B cell (primary cell): ENCODE results near the gene AQP4. TPM values are rescaled to one million over a fixed set of nuclear protein-coding genes. Genes with fewer than 3 reads are reported as not detected.

Experiments
- ATAC-seq: fragments of 200-7000 bp; cut with Tn5 transposase; one replicate; pipeline ENCODE4 v1.10.0; 2021; ENCODE audit warnings: low read depth, mild to moderate bottlenecking, moderate number of reproducible peaks, moderate library complexity
- CTCF ChIA-PET: fragments of 350-600 bp; sonication (Branson Sonifier 250); formaldehyde crosslinking; loops from one replicate; lab custom pipeline; 2021; ENCODE audit warnings: antibody characterized with exemption, inconsistent platforms; lab: Charles Lee
- POLR2A ChIA-PET: fragments of 350-600 bp; sonication (Branson Sonifier 250); formaldehyde crosslinking; loops from one replicate; lab custom pipeline; 2021; ENCODE audit warnings: antibody characterized with exemption; lab: Charles Lee
- DNase-seq: peaks from one replicate; pipeline ENCODE4 v3.0.0; 2013
- H2AFZ ChIP-seq: 2 replicates; pipeline ENCODE4 v1.6.1; 2012; ENCODE audit warnings: mild to moderate bottlenecking, low read depth, low read length; ENCODE audit not compliant: insufficient read depth, poor library complexity, severe bottlenecking
- H3K27ac ChIP-seq, 2 donors: 1 replicate in 1 of 2; 2 replicates in 1 of 2; pipeline ENCODE4 v1.5.1; 2012 to 2013; ENCODE audit warnings: low read length in 2 of 2, mild to moderate bottlenecking in 2 of 2, moderate library complexity in 1 of 2
- H3K27me3 ChIP-seq, 4 experiments: fragments of 200-600 bp in 1 of 4; sonication (generic) in 1 of 4; replicated peaks in 1 of 4; 1 replicate in 2 of 4; 2 replicates in 2 of 4; pipeline versions ENCODE4 v1.6.1 to v1.7.0; 2013 to 2016; ENCODE audit warnings: low read length in 3 of 4, mild to moderate bottlenecking in 2 of 4, mixed read lengths in 1 of 4, moderate library complexity in 1 of 4; ENCODE audit not compliant: insufficient read depth in 4 of 4, control insufficient read depth in 3 of 4; ENCODE audit errors: control extremely low read depth in 1 of 4
- H3K36me3 ChIP-seq, 2 experiments: replicated peaks in 1 of 2; 1 replicate in 1 of 2; 2 replicates in 1 of 2; pipeline versions ENCODE4 v1.6.1 to v1.7.1; 2013; ENCODE audit warnings: low read length in 1 of 2; ENCODE audit not compliant: insufficient read depth in 2 of 2, control insufficient read depth in 1 of 2; ENCODE audit errors: control extremely low read depth in 1 of 2, extremely low read depth in 1 of 2
- H3K4me1 ChIP-seq, 2 donors: fragments of 200-600 bp in 1 of 2; sonication (generic) in 1 of 2; 1 replicate in 1 of 2; 2 replicates in 1 of 2; pipeline versions ENCODE4 v1.5.1 to v1.6.1; 2013 to 2017; ENCODE audit warnings: low read length in 2 of 2; ENCODE audit not compliant: control insufficient read depth in 2 of 2, insufficient read depth in 2 of 2
- H3K4me2 ChIP-seq: replicated peaks from 2 replicates; pipeline ENCODE3; 2012; ENCODE audit warnings: mild to moderate bottlenecking, low read depth, low read length; ENCODE audit not compliant: poor library complexity, severe bottlenecking
- H3K4me3 ChIP-seq, 5 experiments: fragments of 200-600 bp in 1 of 5; sonication (generic) in 1 of 5; 1 replicate in 3 of 5; 2 replicates in 2 of 5; pipeline versions ENCODE4 v1.5.1 to v1.7.0; 2011 to 2016; ENCODE audit warnings: low read length in 4 of 5, mild to moderate bottlenecking in 4 of 5, low read depth in 2 of 5, control low read depth in 1 of 5, moderate library complexity in 1 of 5; ENCODE audit not compliant: insufficient read depth in 1 of 5; ENCODE audit errors: control extremely low read depth in 1 of 5, extremely low read depth in 1 of 5
- H3K79me2 ChIP-seq: fragments of 200-600 bp; sonication (generic); one replicate; pipeline ENCODE4 v1.6.0; 2016; ENCODE audit warnings: low read length; ENCODE audit not compliant: control insufficient read depth, insufficient read depth
- H3K9ac ChIP-seq: fragments of 200-600 bp; sonication (generic); 2 replicates; pipeline ENCODE4 v1.6.1; 2017; ENCODE audit warnings: mild to moderate bottlenecking, low read length, moderate library complexity
- H3K9me3 ChIP-seq, 3 donors: one replicate each; pipeline versions ENCODE4 v1.6.1 to v1.7.1; 2013; ENCODE audit warnings: low read length in 2 of 3; ENCODE audit not compliant: control insufficient read depth in 2 of 3, insufficient read depth in 1 of 3; ENCODE audit errors: control extremely low read depth in 1 of 3
- H4K20me1 ChIP-seq: 2 replicates; pipeline ENCODE4 v1.6.0; 2012; ENCODE audit warnings: mild to moderate bottlenecking, low read length; ENCODE audit not compliant: insufficient read depth, control insufficient read depth, poor library complexity, severe bottlenecking
- H3K27ac Mint-ChIP-seq: one replicate; pipeline ENCODE4 v1.8.0; 2021; ENCODE audit warnings: mixed read lengths
- H3K27me3 Mint-ChIP-seq: one replicate; pipeline ENCODE4 v1.8.0; 2021; ENCODE audit warnings: mixed read lengths
- H3K4me1 Mint-ChIP-seq: one replicate; pipeline ENCODE4 v1.8.0; 2021; ENCODE audit warnings: mixed read lengths
- H3K4me3 Mint-ChIP-seq: one replicate; pipeline ENCODE4 v1.8.0; 2021; ENCODE audit warnings: mixed read lengths
- H3K9me3 Mint-ChIP-seq: one replicate; pipeline ENCODE4 v1.8.0; 2022; ENCODE audit warnings: mixed read lengths; ENCODE audit not compliant: insufficient read depth
- CTCF ChIP-seq: fragments of 200-600 bp; IDR thresholded peaks from one replicate; pipeline ENCODE4 v1.8.0; 2022; ENCODE audit warnings: antibody characterized with exemption, mild to moderate bottlenecking
- EZH2 ChIP-seq: IDR thresholded peaks from 2 replicates; pipeline ENCODE4 v1.6.1; 2012; ENCODE audit warnings: borderline replicate concordance, low read depth, mild to moderate bottlenecking, moderate library complexity, low read length; ENCODE audit not compliant: insufficient read depth, poor library complexity, severe bottlenecking
- WGBS: methylation state at CpG from one replicate; pipeline ENCODE4 v1.1.5; 2013; ENCODE audit warnings: missing lambda C conversion rate; ENCODE audit not compliant: insufficient coverage; 5-methylcytosine and 5-hydroxymethylcytosine counted together
- intact Hi-C: fragments of 100-400 bp; cut with micrococcal nuclease; formaldehyde crosslinking; loops from one replicate; pipeline ENCODE4 v1.10.0; 2022
- polyA plus RNA-seq: library from polyadenylated mRNA; depleted of rRNA; stranded (reverse); fragments of >200 nt; gene quantifications from 2 replicates; pipeline ENCODE4 v1.2.3, GENCODE V29; 2012
- total RNA-seq, 2 donors: library from RNA; stranded (reverse); fragments of 120-200 nt in 1 of 2; gene quantifications; 1 replicate in 1 of 2; 2 replicates in 1 of 2; pipeline versions ENCODE4 v1.2.3 to v1.2.4, GENCODE V29; 2013 to 2022

Gene AQP4
- total and polyA plus RNA-seq, 2 donors (not counting 1 experiment from before 2014, with no cell fraction given) = not detected

- no peak overlapping the region for H3K4me3 ChIP-seq
- H3K27me3 ChIP-seq = no peaks in the 10 kb centered on the region
- Mint-ChIP-seq H3K4me1 (no peaks in the 10 kb centered on the region), H3K27ac (no peak overlapping the region), H3K4me3 (no peak overlapping the region), H3K27me3 (no peaks in the 10 kb centered on the region), H3K9me3 (no peaks in the 10 kb centered on the region)
- WGBS = 94% methylated on average over 2 of the region's 3 CpGs
- no peak overlapping the region for H3K27ac ChIP-seq
- TF ChIP-seq EZH2 (no peak), CTCF (no peak)
- peaks cover 0 to 5% (median 0%) of the 10 kb centered on the region in 3 donors for H3K9me3 ChIP-seq
- ATAC-seq (no peak), DNase-seq (no peak)
- no peak overlapping the region for H3K9ac ChIP-seq
- H3K36me3 ChIP-seq = no peaks in the 10 kb centered on the region
- no peaks in the 10 kb centered on the region for H3K79me2 ChIP-seq
- ChIA-PET POLR2A (no interaction called here), CTCF (no interaction called here)
- no peaks in the 10 kb centered on the region for H4K20me1 ChIP-seq
- no peak overlapping the region for H2AFZ ChIP-seq
- no peaks in the 10 kb centered on the region for H3K4me1 ChIP-seq
- intact Hi-C loops = no loop called here
- H3K4me2 ChIP-seq = no peak overlapping the region
Measured at GRCh38 chr18:26827581-26827980, 37.9 kb downstream of the AQP4 start.

- CTCF ChIA-PET = no interaction called here
- TF ChIP-seq CTCF (no peak), EZH2 (no peak)
- Histone ChIP-seq H4K20me1 (no peaks in the 10 kb centered on the region), H2AFZ (no peak overlapping the region), H3K27ac (no peak overlapping the region), H3K36me3 (no peaks in the 10 kb centered on the region), H3K79me2 (no peaks in the 10 kb centered on the region), H3K9ac (no peak overlapping the region), H3K9me3 (no peaks in the 10 kb centered on the region), H3K4me1 (no peaks in the 10 kb centered on the region), H3K4me3 (no peak overlapping the region), H3K4me2 (no peak overlapping the region), H3K27me3 (no peaks in the 10 kb centered on the region)
- no peak overlapping the region for H3K4me3 Mint-ChIP-seq
- DNase-seq = no peak
- intact Hi-C loops = no loop called here
- H3K27ac Mint-ChIP-seq = no peak overlapping the region
- no peaks in the 10 kb centered on the region for H3K4me1 Mint-ChIP-seq
- POLR2A ChIA-PET = no interaction called here
- WGBS = 88% methylated on average over 2 of the region's 6 CpGs
- no peak for ATAC-seq
- H3K9me3 Mint-ChIP-seq = no peaks in the 10 kb centered on the region
- H3K27me3 Mint-ChIP-seq = no peaks in the 10 kb centered on the region
Measured at GRCh38 chr18:26826656-26827235, 38.8 kb downstream of the AQP4 start.
